ENCODE measurements around the gene TRIM27.
A peak's percentile ranks its signal among the peaks of the same experiment; 100 is the strongest.
"Not testable (repeated sequence)": the region's sequence is repeated elsewhere in the genome, so short reads cannot be mapped to it uniquely, and the experiment has no call there.

Gene TRIM27

DNA sequence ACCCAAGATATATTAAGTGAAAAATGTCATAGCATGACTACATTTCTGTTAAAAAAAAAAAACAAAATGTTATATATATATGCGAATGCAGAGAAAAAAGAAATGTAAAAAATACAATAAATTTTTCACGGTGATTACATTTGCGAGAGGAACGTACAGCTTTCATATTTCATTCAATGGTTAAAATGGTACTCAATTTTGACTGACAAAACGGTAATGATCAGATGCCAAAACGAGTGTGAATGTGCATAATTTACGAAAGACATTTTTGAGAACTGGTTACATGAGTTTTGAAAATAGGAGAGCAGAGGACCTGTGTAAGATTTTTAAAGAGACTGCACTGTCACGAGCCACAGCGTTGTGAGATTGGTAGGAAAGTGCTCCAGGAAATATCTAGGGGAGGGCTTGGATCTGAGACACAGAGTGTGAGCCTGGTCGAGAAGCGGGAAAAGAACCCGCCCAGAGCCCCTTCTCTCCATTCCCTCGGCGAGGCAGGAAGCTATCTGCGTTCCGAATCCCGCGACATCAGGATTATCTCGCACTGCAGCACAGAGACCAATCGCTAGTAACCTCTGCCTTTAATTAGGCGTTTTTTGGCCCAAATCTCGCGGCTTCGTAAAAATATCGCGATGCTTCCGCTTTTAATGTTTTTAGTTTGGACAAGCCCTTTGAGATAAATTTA lies 28.5 kb downstream of the TRIM27 start:
- Mint-ChIP-seq H3K9me3 (no peaks in the 10 kb centered on the region), H3K36me3 (ENCODE audit: low read depth) (peaks cover 9% of the 10 kb centered on the region), H3K27ac (peak overlapping the region; percentile 100), H3K4me3 (peak overlapping the region; percentile 97), H3K4me1 (ENCODE audit: low read depth) (peaks cover 20% of the 10 kb centered on the region), H3K27me3 (ENCODE audit: low read depth) (peaks cover 7% of the 10 kb centered on the region)

- Mint-ChIP-seq H3K27ac (peak overlapping the region; percentile 68), H3K27me3 (ENCODE audit: low read depth) (peaks cover 7% of the 10 kb centered on the region), H3K4me1 (ENCODE audit: low read depth) (peaks cover 18% of the 10 kb centered on the region), H3K36me3 (ENCODE audit: low read depth) (peaks cover 3% of the 10 kb centered on the region), H3K9me3 (no peaks in the 10 kb centered on the region), H3K4me3 (peak overlapping the region; percentile 50)
These were observed 30.5 kb downstream of the TRIM27 start for GRCh38 chr6:28893172-28893799.

GRCh38 chr6:28892525-28892924 lies 31.3 kb downstream of the TRIM27 start:
- Mint-ChIP-seq H3K9me3 (no peaks in the 10 kb centered on the region), H3K27me3 (ENCODE audit: low read depth) (peaks cover 7% of the 10 kb centered on the region), H3K4me3 (no peak overlapping the region), H3K36me3 (ENCODE audit: low read depth) (peaks cover 3% of the 10 kb centered on the region), H3K27ac (no peak overlapping the region), H3K4me1 (ENCODE audit: low read depth) (peaks cover 17% of the 10 kb centered on the region)

DNA sequence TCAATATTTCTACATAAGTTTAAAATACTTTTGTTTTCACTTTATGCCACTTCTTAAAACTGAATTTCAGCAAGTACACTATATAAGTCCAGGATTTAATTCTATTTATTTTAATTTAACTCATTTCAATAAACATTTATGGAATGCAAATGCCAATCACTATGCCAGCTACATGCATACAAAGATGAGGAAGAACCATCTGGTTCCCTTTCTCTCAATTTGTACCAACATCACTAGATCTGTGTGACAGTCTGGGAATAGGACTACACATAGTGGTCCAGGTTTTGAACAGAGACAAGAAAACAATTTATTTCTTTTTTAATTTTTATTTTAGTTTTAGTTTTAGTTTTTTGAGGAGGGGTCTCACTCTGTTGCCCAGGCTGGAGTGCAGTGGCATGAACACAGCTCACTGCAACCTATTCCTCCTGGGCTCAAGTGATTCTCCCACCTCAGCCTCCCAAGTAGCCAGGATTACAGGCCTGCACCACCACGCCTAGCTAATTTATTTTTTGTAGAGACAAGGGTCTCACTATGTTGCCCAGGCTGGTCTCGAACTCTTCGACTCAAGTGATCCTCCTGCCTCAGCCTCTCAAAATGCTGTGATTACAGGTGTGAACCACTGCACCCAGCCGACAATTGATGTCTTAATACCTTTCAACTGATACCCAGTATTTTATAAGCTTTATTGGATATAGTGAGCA lies 35.8 kb downstream of the TRIM27 start:
- H3K9me3 Mint-ChIP-seq: peaks cover 14% of the 10 kb centered on the region
- no peak overlapping the region for H3K27ac Mint-ChIP-seq
- peaks cover 3% of the 10 kb centered on the region for H3K36me3 Mint-ChIP-seq (ENCODE audit: low read depth)
- H3K4me3 Mint-ChIP-seq: no peak overlapping the region
- H3K27me3 Mint-ChIP-seq (ENCODE audit: low read depth): peaks cover 6% of the 10 kb centered on the region
- H3K4me1 Mint-ChIP-seq (ENCODE audit: low read depth): peaks cover 14% of the 10 kb centered on the region

DNA sequence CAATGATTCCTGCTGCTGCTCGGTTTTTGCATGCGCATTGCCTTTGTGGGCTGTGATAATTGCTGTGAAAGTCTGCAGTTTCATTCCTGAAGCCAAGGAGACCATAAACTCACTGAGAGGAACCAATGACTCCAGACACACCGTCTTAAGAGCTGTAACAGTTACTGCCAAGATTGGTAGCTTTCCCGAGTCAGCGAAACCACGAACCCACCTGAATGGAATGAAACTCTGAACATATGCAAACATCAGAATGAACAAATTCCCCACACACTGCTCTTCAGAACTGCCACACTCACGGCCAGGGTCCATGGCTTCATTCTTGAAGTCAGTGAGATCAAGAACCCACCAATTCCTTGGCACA lies 37.7 kb downstream of the TRIM27 start:
- H3K4me3 Mint-ChIP-seq: no peak overlapping the region
- no peak overlapping the region for H3K27ac Mint-ChIP-seq
- H3K9me3 Mint-ChIP-seq: peaks cover 17% of the 10 kb centered on the region
- H3K27me3 Mint-ChIP-seq (ENCODE audit: low read depth): peaks cover 13% of the 10 kb centered on the region
- H3K36me3 Mint-ChIP-seq (ENCODE audit: low read depth): peaks cover 8% of the 10 kb centered on the region
- H3K4me1 Mint-ChIP-seq (ENCODE audit: low read depth): peaks cover 18% of the 10 kb centered on the region

GRCh38 chr6:28884423-28885131 lies 39.2 kb downstream of the TRIM27 start:
- Mint-ChIP-seq H3K4me1 (ENCODE audit: low read depth) (peaks cover 21% of the 10 kb centered on the region), H3K27me3 (ENCODE audit: low read depth) (peaks cover 18% of the 10 kb centered on the region), H3K27ac (peak overlapping the region; percentile 86), H3K4me3 (peak overlapping the region; percentile 76), H3K36me3 (ENCODE audit: low read depth) (peaks cover 8% of the 10 kb centered on the region), H3K9me3 (peaks cover 17% of the 10 kb centered on the region)

GRCh38 chr6:28880894-28881780 lies 42.6 kb downstream of the TRIM27 start:
- Mint-ChIP-seq H3K9me3 (peaks cover 16% of the 10 kb centered on the region), H3K4me1 (ENCODE audit: low read depth) (peaks cover 23% of the 10 kb centered on the region), H3K27ac (peak overlapping the region; percentile 87), H3K27me3 (ENCODE audit: low read depth) (peaks cover 45% of the 10 kb centered on the region), H3K4me3 (peak overlapping the region; percentile 65), H3K36me3 (ENCODE audit: low read depth) (peaks cover 8% of the 10 kb centered on the region)

DNA sequence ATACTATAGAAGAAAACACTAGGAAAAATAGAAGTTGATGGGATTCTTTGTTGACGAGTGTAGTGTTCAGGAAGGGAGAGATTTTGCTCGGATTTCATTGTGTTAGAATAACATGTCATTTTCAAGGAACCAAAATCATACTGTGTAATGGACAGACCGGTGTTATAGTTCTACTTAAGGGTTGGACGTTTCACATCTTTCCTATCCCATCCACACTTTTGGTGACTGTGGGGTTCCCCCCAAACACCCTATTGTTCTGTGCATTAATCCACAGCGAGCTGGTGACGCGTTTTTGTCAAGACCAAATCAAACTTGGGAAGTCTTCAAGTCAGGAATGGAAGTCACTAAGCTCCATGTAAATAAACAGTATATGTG lies 43.3 kb downstream of the TRIM27 start:
- Mint-ChIP-seq H3K4me1 (ENCODE audit: low read depth) (peaks cover 23% of the 10 kb centered on the region), H3K27me3 (ENCODE audit: low read depth) (peaks cover 48% of the 10 kb centered on the region), H3K27ac (no peak overlapping the region), H3K9me3 (peaks cover 10% of the 10 kb centered on the region), H3K4me3 (no peak overlapping the region), H3K36me3 (ENCODE audit: low read depth) (peaks cover 8% of the 10 kb centered on the region)

- Mint-ChIP-seq H3K9me3 (peaks cover 4% of the 10 kb centered on the region), H3K27ac (no peak overlapping the region), H3K4me1 (ENCODE audit: low read depth) (peaks cover 15% of the 10 kb centered on the region), H3K4me3 (no peak overlapping the region), H3K27me3 (ENCODE audit: low read depth) (peaks cover 44% of the 10 kb centered on the region), H3K36me3 (ENCODE audit: low read depth) (peaks cover 4% of the 10 kb centered on the region)
These were observed 47.1 kb downstream of the TRIM27 start for GRCh38 chr6:28876710-28877109.

DNA sequence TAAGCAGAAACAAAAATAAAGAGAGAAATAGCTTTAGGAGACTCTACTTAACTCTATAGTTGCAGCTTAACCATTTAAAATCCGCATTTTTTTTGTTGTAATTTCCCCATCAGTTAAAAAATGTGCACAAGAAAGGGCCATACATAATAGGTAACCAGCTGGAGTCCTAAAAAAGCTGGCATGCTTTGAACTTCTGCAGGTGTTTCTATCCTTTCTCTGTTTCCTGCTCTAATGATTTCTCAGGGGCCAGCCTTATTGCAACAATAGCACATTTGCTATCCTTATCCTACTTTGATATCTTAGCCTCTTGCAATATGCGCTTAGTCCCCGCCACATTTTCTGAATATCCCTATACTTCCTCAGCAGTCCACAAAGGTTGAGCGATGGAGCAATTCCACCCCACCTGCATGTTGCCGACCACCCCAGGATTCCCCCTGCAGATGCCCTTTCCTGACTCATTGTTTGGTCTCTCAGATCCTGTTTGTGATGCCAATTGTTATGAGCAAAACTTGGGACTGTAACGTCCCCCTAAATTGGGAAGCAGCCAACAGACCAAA lies 48.5 kb downstream of the TRIM27 start:
- Mint-ChIP-seq H3K36me3 (ENCODE audit: low read depth) (no peaks in the 10 kb centered on the region), H3K4me1 (ENCODE audit: low read depth) (peaks cover 7% of the 10 kb centered on the region), H3K4me3 (no peak overlapping the region), H3K27me3 (ENCODE audit: low read depth) (peaks cover 34% of the 10 kb centered on the region), H3K27ac (no peak overlapping the region), H3K9me3 (no peaks in the 10 kb centered on the region)

DNA sequence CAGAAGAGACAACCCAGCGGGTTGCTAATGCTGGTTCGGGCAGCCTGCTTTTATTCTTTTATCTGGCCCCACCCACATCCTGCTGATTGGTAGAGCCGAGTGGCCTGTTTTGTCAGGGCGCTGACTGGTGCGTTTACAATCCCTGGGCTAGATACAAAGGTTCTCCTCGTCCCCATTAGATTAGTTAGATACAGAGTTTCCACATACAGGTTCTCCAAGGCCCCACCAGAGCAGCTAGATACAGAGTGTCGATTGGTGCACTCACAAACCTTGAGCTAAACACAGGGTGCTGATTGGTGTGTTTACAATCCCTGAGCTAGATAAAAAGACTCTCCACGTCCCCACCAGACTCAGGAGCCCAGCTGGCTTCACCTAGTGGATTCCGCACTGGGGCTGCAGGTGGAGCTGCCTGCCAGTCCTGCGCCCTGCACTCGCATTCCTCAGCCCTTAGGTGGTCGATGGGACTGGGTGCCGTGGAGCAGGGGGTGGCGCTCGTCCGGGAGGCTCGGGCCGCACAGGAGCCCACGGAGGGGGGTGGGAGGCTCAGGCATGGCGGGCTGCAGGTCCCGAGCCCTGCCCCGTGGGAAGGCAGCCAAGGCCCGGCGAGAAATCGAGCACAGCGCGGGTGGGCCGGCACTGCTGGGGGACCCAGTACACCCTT lies 51.5 kb downstream of the TRIM27 start:
- not testable (repeated sequence) for H3K4me3 Mint-ChIP-seq; H3K36me3 Mint-ChIP-seq (ENCODE audit: low read depth); H3K27ac Mint-ChIP-seq; H3K9me3 Mint-ChIP-seq
- peaks cover 15% of the 10 kb centered on the region for H3K27me3 Mint-ChIP-seq (ENCODE audit: low read depth)
- H3K4me1 Mint-ChIP-seq (ENCODE audit: low read depth): peaks cover 10% of the 10 kb centered on the region

DNA sequence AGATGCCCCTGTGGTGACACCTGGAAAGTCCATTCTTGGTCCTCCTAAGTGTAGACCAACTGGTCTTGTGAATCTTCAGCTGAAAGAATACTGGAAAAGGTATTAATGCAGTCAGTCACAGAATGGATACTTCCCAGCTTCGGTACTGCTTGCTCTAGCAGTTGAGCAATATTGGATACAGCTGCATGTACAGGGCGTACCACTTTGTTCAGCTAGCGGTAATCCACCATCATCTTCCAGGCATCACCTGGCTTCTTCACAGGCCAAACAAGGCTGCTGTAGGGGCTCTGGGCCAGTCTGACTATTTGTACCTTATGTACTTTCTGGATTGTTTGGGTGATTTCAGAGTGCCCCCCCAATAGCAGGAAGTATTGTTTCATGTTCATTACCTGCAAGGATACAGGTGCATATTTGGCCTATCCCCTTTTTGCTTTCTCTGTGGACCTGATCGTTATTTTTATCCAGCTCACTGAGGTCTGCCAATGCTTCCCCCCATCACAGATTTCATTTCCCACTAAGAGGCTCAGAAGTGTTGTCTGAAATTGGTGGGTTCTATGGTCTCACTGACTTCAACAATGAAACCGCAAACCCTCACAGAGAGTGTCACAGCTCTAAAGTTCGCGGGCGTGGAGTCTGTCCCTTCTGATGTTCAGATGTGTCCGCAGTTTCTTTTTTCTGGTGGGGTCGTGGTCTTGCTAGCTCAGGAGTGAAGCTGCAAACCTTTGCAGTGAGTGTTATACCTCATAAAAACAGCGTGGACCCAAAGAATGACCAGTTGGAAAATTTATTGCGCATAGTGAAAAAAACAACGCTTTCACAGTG lies 52.2 kb downstream of the TRIM27 start:
- Mint-ChIP-seq H3K27me3 (ENCODE audit: low read depth) (peaks cover 9% of the 10 kb centered on the region), H3K4me3 (no peak overlapping the region), H3K36me3 (ENCODE audit: low read depth) (no peaks in the 10 kb centered on the region), H3K27ac (no peak overlapping the region), H3K4me1 (ENCODE audit: low read depth) (peaks cover 14% of the 10 kb centered on the region), H3K9me3 (no peaks in the 10 kb centered on the region)

- Mint-ChIP-seq H3K9me3 (peaks cover 12% of the 10 kb centered on the region), H3K27ac (no peak overlapping the region), H3K4me1 (ENCODE audit: low read depth) (peaks cover 23% of the 10 kb centered on the region), H3K4me3 (no peak overlapping the region), H3K36me3 (ENCODE audit: low read depth) (peaks cover 3% of the 10 kb centered on the region), H3K27me3 (ENCODE audit: low read depth) (no peaks in the 10 kb centered on the region)
These were observed 54.9 kb downstream of the TRIM27 start for GRCh38 chr6:28868873-28869272.

Measured in T-helper 1 cell treated with Interleukin-12 subunit alpha and Interleukin-12 subunit beta and Interleukin-4 antibody, amounts not matched to agents 30 μg/mL and 1 μg/mL, for 36 hours (primary cell).